ENCODE measurements around the gene PCID2.
A peak's percentile ranks its signal among the peaks of the same experiment; 100 is the strongest.

Gene PCID2

GRCh38 chr13:113155201-113155600 is 53.3 kb downstream of the PCID2 start:
- H3K23ac ChIP-seq (ENCODE audit: low read length): no peak overlapping the region
- H3K79me2 ChIP-seq (ENCODE audit: control insufficient read depth, insufficient read depth, low read length): no peaks in the 10 kb centered on the region
- H3K9ac ChIP-seq (ENCODE audit: low read length): no peak overlapping the region
- WGBS (ENCODE audit: extremely low coverage, insufficient coverage, low lambda C conversion rate): no CpG with 5 or more reads among the region's 3 CpGs
- H3K36me3 ChIP-seq (ENCODE audit: control insufficient read depth, insufficient read depth, low read length): no peaks in the 10 kb centered on the region
- H2BK120ac ChIP-seq (ENCODE audit: low read depth, low read length): no peak overlapping the region
- H2AK5ac ChIP-seq (ENCODE audit: low read length): no peak overlapping the region
- H4K5ac ChIP-seq (ENCODE audit: low read length): no peak overlapping the region
- H3K4ac ChIP-seq (ENCODE audit: low read depth, low read length): no peak overlapping the region
- H3K27me3 ChIP-seq (ENCODE audit: insufficient read depth, low read length, poor library complexity): no peaks in the 10 kb centered on the region
- peaks cover 2% of the 10 kb centered on the region for H3K4me1 ChIP-seq (ENCODE audit: control insufficient read depth, low read depth, low read length)
- H2BK15ac ChIP-seq (replicated peaks; ENCODE audit: low read depth): no peak overlapping the region
- H3K4me3 ChIP-seq (ENCODE audit: low read length): no peak overlapping the region
- DNase-seq: no peak
- H4K8ac ChIP-seq (ENCODE audit: low read depth, low read length): no peak overlapping the region
- H3K56ac ChIP-seq (ENCODE audit: low read length): no peak overlapping the region
- H3K27ac ChIP-seq (ENCODE audit: low read depth, low read length): no peak overlapping the region
- no peaks in the 10 kb centered on the region for H3K79me1 ChIP-seq (ENCODE audit: low read length)
- H3K18ac ChIP-seq (ENCODE audit: low read length): no peak overlapping the region
- no peak overlapping the region for H2BK5ac ChIP-seq (ENCODE audit: low read length)
- no peak overlapping the region for H3K4me2 ChIP-seq (ENCODE audit: low read length)

GRCh38 chr13:113153810-113154748 is 54.4 kb downstream of the PCID2 start:
- no CpG with 5 or more reads among the region's 76 CpGs for WGBS (ENCODE audit: extremely low coverage, insufficient coverage, low lambda C conversion rate)
- Histone ChIP-seq H3K56ac (ENCODE audit: low read length) (peak overlapping the region; percentile 42), H2BK120ac (ENCODE audit: low read depth, low read length) (no peak overlapping the region), H3K4me1 (ENCODE audit: control insufficient read depth, low read depth, low read length) (peaks cover 2% of the 10 kb centered on the region), H3K36me3 (ENCODE audit: control insufficient read depth, insufficient read depth, low read length) (no peaks in the 10 kb centered on the region), H3K4me2 (ENCODE audit: low read length) (peak overlapping the region; percentile 96), H3K18ac (ENCODE audit: low read length) (no peak overlapping the region), H2BK15ac (replicated peaks; ENCODE audit: low read depth) (no peak overlapping the region), H4K5ac (ENCODE audit: low read length) (no peak overlapping the region), H4K8ac (ENCODE audit: low read depth, low read length) (no peak overlapping the region), H2AK5ac (ENCODE audit: low read length) (no peak overlapping the region), H3K9ac (ENCODE audit: low read length) (peak overlapping the region; percentile 63), H3K23ac (ENCODE audit: low read length) (no peak overlapping the region), H3K27ac (ENCODE audit: low read depth, low read length) (no peak overlapping the region), H3K79me1 (ENCODE audit: low read length) (no peaks in the 10 kb centered on the region), H3K4ac (ENCODE audit: low read depth, low read length) (no peak overlapping the region), H3K79me2 (ENCODE audit: control insufficient read depth, insufficient read depth, low read length) (no peaks in the 10 kb centered on the region), H3K27me3 (ENCODE audit: insufficient read depth, low read length, poor library complexity) (no peaks in the 10 kb centered on the region), H2BK5ac (ENCODE audit: low read length) (no peak overlapping the region), H3K4me3 (ENCODE audit: low read length) (no peak overlapping the region)
- peak; percentile 54 for DNase-seq

GRCh38 chr13:113152984-113153809 is 55.3 kb downstream of the PCID2 start:
- no peak overlapping the region for H2BK5ac ChIP-seq (ENCODE audit: low read length)
- no peak overlapping the region for H2AK5ac ChIP-seq (ENCODE audit: low read length)
- peak overlapping the region; percentile 63 for H3K9ac ChIP-seq (ENCODE audit: low read length)
- no peak overlapping the region for H2BK15ac ChIP-seq (replicated peaks; ENCODE audit: low read depth)
- no peaks in the 10 kb centered on the region for H3K36me3 ChIP-seq (ENCODE audit: control insufficient read depth, insufficient read depth, low read length)
- H3K56ac ChIP-seq (ENCODE audit: low read length): peak overlapping the region; percentile 86
- H3K23ac ChIP-seq (ENCODE audit: low read length): peak overlapping the region; percentile 57
- no peak overlapping the region for H3K4ac ChIP-seq (ENCODE audit: low read depth, low read length)
- peaks cover 2% of the 10 kb centered on the region for H3K4me1 ChIP-seq (ENCODE audit: control insufficient read depth, low read depth, low read length)
- peak overlapping the region; percentile 7 for H3K18ac ChIP-seq (ENCODE audit: low read length)
- no CpG with 5 or more reads among the region's 60 CpGs for WGBS (ENCODE audit: extremely low coverage, insufficient coverage, low lambda C conversion rate)
- peak overlapping the region; percentile 8 for H3K4me3 ChIP-seq (ENCODE audit: low read length)
- no peaks in the 10 kb centered on the region for H3K79me2 ChIP-seq (ENCODE audit: control insufficient read depth, insufficient read depth, low read length)
- peak; percentile 55 for DNase-seq
- no peak overlapping the region for H4K5ac ChIP-seq (ENCODE audit: low read length)
- no peak overlapping the region for H4K8ac ChIP-seq (ENCODE audit: low read depth, low read length)
- H2BK120ac ChIP-seq (ENCODE audit: low read depth, low read length): no peak overlapping the region
- H3K27ac ChIP-seq (ENCODE audit: low read depth, low read length): no peak overlapping the region
- H3K4me2 ChIP-seq (ENCODE audit: low read length): peak overlapping the region; percentile 96
- no peaks in the 10 kb centered on the region for H3K27me3 ChIP-seq (ENCODE audit: insufficient read depth, low read length, poor library complexity)
- H3K79me1 ChIP-seq (ENCODE audit: low read length): no peaks in the 10 kb centered on the region

GRCh38 chr13:113152691-113152983 is 55.8 kb downstream of the PCID2 start:
- H2BK15ac ChIP-seq (replicated peaks; ENCODE audit: low read depth): no peak overlapping the region
- WGBS (ENCODE audit: extremely low coverage, insufficient coverage, low lambda C conversion rate): no CpG with 5 or more reads among the region's 2 CpGs
- no peaks in the 10 kb centered on the region for H3K36me3 ChIP-seq (ENCODE audit: control insufficient read depth, insufficient read depth, low read length)
- no peak overlapping the region for H4K8ac ChIP-seq (ENCODE audit: low read depth, low read length)
- H3K23ac ChIP-seq (ENCODE audit: low read length): no peak overlapping the region
- H4K5ac ChIP-seq (ENCODE audit: low read length): no peak overlapping the region
- H3K79me1 ChIP-seq (ENCODE audit: low read length): no peaks in the 10 kb centered on the region
- no peaks in the 10 kb centered on the region for H3K79me2 ChIP-seq (ENCODE audit: control insufficient read depth, insufficient read depth, low read length)
- H2BK5ac ChIP-seq (ENCODE audit: low read length): no peak overlapping the region
- peaks cover 2% of the 10 kb centered on the region for H3K4me1 ChIP-seq (ENCODE audit: control insufficient read depth, low read depth, low read length)
- no peaks in the 10 kb centered on the region for H3K27me3 ChIP-seq (ENCODE audit: insufficient read depth, low read length, poor library complexity)
- no peak overlapping the region for H3K27ac ChIP-seq (ENCODE audit: low read depth, low read length)
- peak overlapping the region; percentile 96 for H3K4me2 ChIP-seq (ENCODE audit: low read length)
- no peak overlapping the region for H3K4ac ChIP-seq (ENCODE audit: low read depth, low read length)
- no peak overlapping the region for H2BK120ac ChIP-seq (ENCODE audit: low read depth, low read length)
- H3K9ac ChIP-seq (ENCODE audit: low read length): peak overlapping the region; percentile 63
- no peak overlapping the region for H3K18ac ChIP-seq (ENCODE audit: low read length)
- no peak for DNase-seq
- H2AK5ac ChIP-seq (ENCODE audit: low read length): no peak overlapping the region
- H3K4me3 ChIP-seq (ENCODE audit: low read length): no peak overlapping the region
- H3K56ac ChIP-seq (ENCODE audit: low read length): peak overlapping the region; percentile 86

- Histone ChIP-seq H3K56ac (ENCODE audit: low read length) (peak overlapping the region; percentile 50), H3K4ac (ENCODE audit: low read depth, low read length) (no peak overlapping the region), H4K8ac (ENCODE audit: low read depth, low read length) (no peak overlapping the region), H3K79me1 (ENCODE audit: low read length) (no peaks in the 10 kb centered on the region), H3K4me2 (ENCODE audit: low read length) (no peak overlapping the region), H3K23ac (ENCODE audit: low read length) (no peak overlapping the region), H3K79me2 (ENCODE audit: control insufficient read depth, insufficient read depth, low read length) (no peaks in the 10 kb centered on the region), H3K27ac (ENCODE audit: low read depth, low read length) (no peak overlapping the region), H2AK5ac (ENCODE audit: low read length) (no peak overlapping the region), H3K9ac (ENCODE audit: low read length) (no peak overlapping the region), H3K18ac (ENCODE audit: low read length) (no peak overlapping the region), H2BK5ac (ENCODE audit: low read length) (no peak overlapping the region), H3K4me1 (ENCODE audit: control insufficient read depth, low read depth, low read length) (no peaks in the 10 kb centered on the region), H3K27me3 (ENCODE audit: insufficient read depth, low read length, poor library complexity) (no peaks in the 10 kb centered on the region), H3K36me3 (ENCODE audit: control insufficient read depth, insufficient read depth, low read length) (no peaks in the 10 kb centered on the region), H2BK120ac (ENCODE audit: low read depth, low read length) (no peak overlapping the region), H3K4me3 (ENCODE audit: low read length) (no peak overlapping the region), H2BK15ac (replicated peaks; ENCODE audit: low read depth) (no peak overlapping the region), H4K5ac (ENCODE audit: low read length) (no peak overlapping the region)
- WGBS (ENCODE audit: extremely low coverage, insufficient coverage, low lambda C conversion rate): no CpG with 5 or more reads among the region's 28 CpGs
- peak; percentile 31 for DNase-seq
Measured at GRCh38 chr13:113151745-113152690, 56.5 kb downstream of the PCID2 start.
